MM.1S (cell line): Measurements from ENCODE around the gene VEPH1.

Experiments
- DNase-seq: peaks from one replicate; pipeline ENCODE4 v3.0.0-alpha.2; 2015
- H2AFZ ChIP-seq: fragments of 300-600 bp; sonication (generic); 2 replicates; pipeline ENCODE4 v1.6.0; 2016; ENCODE audit warnings: antibody characterized with exemption, low read length
- H3F3A ChIP-seq: fragments of 300-600 bp; sonication (generic); 2 replicates; pipeline ENCODE4 v1.6.1; 2016; ENCODE audit warnings: mild to moderate bottlenecking, antibody characterized with exemption, low read length, moderate library complexity, mixed read lengths; ENCODE audit not compliant: insufficient read depth
- H3K27ac ChIP-seq: fragments of 300-600 bp; sonication (generic); 2 replicates; pipeline ENCODE4 v1.5.1; 2016; ENCODE audit warnings: mild to moderate bottlenecking, low read length
- H3K27me3 ChIP-seq: fragments of 300-600 bp; sonication (generic); replicated peaks from 2 replicates; pipeline ENCODE4 v1.6.0; 2016; ENCODE audit warnings: low read length; ENCODE audit not compliant: insufficient read depth
- H3K36me3 ChIP-seq: fragments of 300-600 bp; sonication (generic); replicated peaks from 2 replicates; pipeline ENCODE4 v1.6.1; 2016; ENCODE audit warnings: mild to moderate bottlenecking, low read length, mixed read lengths; ENCODE audit not compliant: insufficient read depth
- H3K4me1 ChIP-seq: fragments of 300-600 bp; sonication (generic); 2 replicates; pipeline ENCODE4 v1.6.1; 2016; ENCODE audit warnings: low read length, mixed read lengths
- H3K4me2 ChIP-seq: fragments of 300-600 bp; sonication (generic); 2 replicates; pipeline ENCODE4 v1.6.0; 2016; ENCODE audit warnings: low read depth, low read length
- H3K4me3 ChIP-seq: fragments of 300-600 bp; sonication (generic); 2 replicates; pipeline ENCODE4 v1.5.1; 2016; ENCODE audit warnings: low read length, mixed read lengths
- H3K79me2 ChIP-seq: fragments of 300-600 bp; sonication (generic); 2 replicates; pipeline ENCODE4 v1.6.1; 2016; ENCODE audit warnings: mixed run types, low read length, mixed read lengths
- H3K9ac ChIP-seq: fragments of 300-600 bp; sonication (generic); 2 replicates; pipeline ENCODE4 v1.6.1; 2016; ENCODE audit warnings: low read length, mixed read lengths
- H3K9me2 ChIP-seq: fragments of 300-600 bp; sonication (generic); replicated peaks from 2 replicates; pipeline ENCODE4 v1.6.1; 2016; ENCODE audit warnings: mild to moderate bottlenecking, low read length, mixed read lengths; ENCODE audit not compliant: insufficient read depth
- H3K9me3 ChIP-seq: fragments of 300-600 bp; sonication (generic); replicated peaks from 2 replicates; pipeline ENCODE4 v1.6.1; 2016; ENCODE audit warnings: mild to moderate bottlenecking, low read length, mixed read lengths; ENCODE audit not compliant: insufficient read depth
- H4K20me1 ChIP-seq: fragments of 300-600 bp; sonication (generic); 2 replicates; pipeline ENCODE4 v1.6.1; 2016; ENCODE audit warnings: mild to moderate bottlenecking, low read length, moderate library complexity, mixed read lengths; ENCODE audit not compliant: insufficient read depth
- CTCF ChIP-seq: fragments of 300-600 bp; sonication (generic); IDR thresholded peaks from 2 replicates; pipeline ENCODE4 v1.5.1; 2016; ENCODE audit warnings: antibody characterized with exemption, low read length, mixed read lengths
- EZH2 ChIP-seq: fragments of 300-600 bp; sonication (generic); optimal IDR thresholded peaks from 2 replicates; pipeline ENCODE3; 2017; ENCODE audit warnings: low read depth, mild to moderate bottlenecking, antibody characterized with exemption, low read length, mixed read lengths
- EZH2phosphoT487 ChIP-seq: fragments of 300-600 bp; sonication (generic); IDR thresholded peaks from 2 replicates; pipeline ENCODE4 v1.6.1; 2018; ENCODE audit warnings: antibody characterized with exemption, low read length

VEPH1 gene

GRCh38 chr3:157515398-157515797 lies 12.2 kb upstream of the VEPH1 start:
- H3K9me3 ChIP-seq: no peaks in the 10 kb centered on the region
- H3K27me3 ChIP-seq: no peaks in the 10 kb centered on the region

GRCh38 chr3:157514371-157514895 lies 11.2 kb upstream of the VEPH1 start:
- Histone ChIP-seq H3K27me3 (no peaks in the 10 kb centered on the region), H3K36me3 (no peaks in the 10 kb centered on the region), H3K79me2 (no peaks in the 10 kb centered on the region), H3K27ac (no peak overlapping the region), H3K4me2 (no peak overlapping the region), H3K9ac (no peak overlapping the region), H3K4me1 (no peaks in the 10 kb centered on the region), H3K9me3 (no peaks in the 10 kb centered on the region), H4K20me1 (no peaks in the 10 kb centered on the region), H3K4me3 (no peak overlapping the region), H2AFZ (no peak overlapping the region), H3F3A (no peaks in the 10 kb centered on the region), H3K9me2 (no peaks in the 10 kb centered on the region)
- TF ChIP-seq EZH2phosphoT487 (no peak), EZH2 (no peak), CTCF (no peak)
- no peak for DNase-seq

More at GRCh38 chr3:157515398-157515797, 12.2 kb upstream of the VEPH1 start:
- H3K79me2 ChIP-seq: no peaks in the 10 kb centered on the region
- H3K4me2 ChIP-seq: no peak overlapping the region
- H3K36me3 ChIP-seq: no peaks in the 10 kb centered on the region
- H3K27ac ChIP-seq: no peak overlapping the region
- DNase-seq: no peak
- no peak overlapping the region for H3K9ac ChIP-seq
- H3K9me2 ChIP-seq: no peaks in the 10 kb centered on the region
- H3K4me3 ChIP-seq: no peak overlapping the region
- H2AFZ ChIP-seq: no peak overlapping the region
- H3K4me1 ChIP-seq: no peaks in the 10 kb centered on the region
- H3F3A ChIP-seq: no peaks in the 10 kb centered on the region
- no peak for TF ChIP-seq CTCF
- H4K20me1 ChIP-seq: no peaks in the 10 kb centered on the region

GRCh38 chr3:157513585-157513984 lies 10.4 kb upstream of the VEPH1 start:
- Histone ChIP-seq H2AFZ (no peak overlapping the region), H3K4me3 (no peak overlapping the region), H3F3A (no peaks in the 10 kb centered on the region), H3K27me3 (no peaks in the 10 kb centered on the region), H3K4me1 (no peaks in the 10 kb centered on the region), H4K20me1 (no peaks in the 10 kb centered on the region), H3K27ac (no peak overlapping the region), H3K79me2 (no peaks in the 10 kb centered on the region), H3K36me3 (no peaks in the 10 kb centered on the region), H3K9ac (no peak overlapping the region), H3K9me3 (no peaks in the 10 kb centered on the region), H3K9me2 (no peaks in the 10 kb centered on the region), H3K4me2 (no peak overlapping the region)
- TF ChIP-seq CTCF: no peak
- no peak for TF ChIP-seq EZH2
- no peak for TF ChIP-seq EZH2phosphoT487
- DNase-seq: no peak

- Histone ChIP-seq H3K79me2 (no peaks in the 10 kb centered on the region), H3K9ac (no peak overlapping the region), H4K20me1 (no peaks in the 10 kb centered on the region), H3K9me3 (no peaks in the 10 kb centered on the region), H3F3A (no peaks in the 10 kb centered on the region), H3K9me2 (no peaks in the 10 kb centered on the region), H3K4me2 (no peak overlapping the region), H3K36me3 (no peaks in the 10 kb centered on the region), H3K4me3 (no peak overlapping the region), H3K27me3 (no peaks in the 10 kb centered on the region), H2AFZ (no peak overlapping the region), H3K4me1 (no peaks in the 10 kb centered on the region), H3K27ac (no peak overlapping the region)
- TF ChIP-seq EZH2phosphoT487 (no peak), CTCF (no peak), EZH2 (no peak)
- DNase-seq: no peak
Observed at GRCh38 chr3:157512534-157512933, 9.3 kb upstream of the VEPH1 start.
